Pons (tissue), 1 donor: ENCODE results near the gene STARD7.
"Not testable (repeated sequence)": the region's sequence is repeated elsewhere in the genome, so short reads cannot be mapped to it uniquely, and the experiment has no call there.

Source experiments
- DNase-seq: peaks from one replicate; pipeline ENCODE4 v3.0.0-alpha.2; 2016; ENCODE audit warnings: low spot score

Gene STARD7

GRCh38 chr2:96148410-96149217 is 60.0 kb downstream of the STARD7 start:
- DNase-seq, result no peak

- DNase-seq, result no peak
These were observed 60.9 kb downstream of the STARD7 start for GRCh38 chr2:96147593-96148201.

GRCh38 chr2:96146881-96147592 is 61.6 kb downstream of the STARD7 start:
- no peak for DNase-seq

- peak; percentile 59 for DNase-seq
These were observed 62.3 kb downstream of the STARD7 start for GRCh38 chr2:96146153-96146880.

GRCh38 chr2:96145848-96146152 is 62.8 kb downstream of the STARD7 start:
- DNase-seq, result no peak

GRCh38 chr2:96145036-96145847 is 63.4 kb downstream of the STARD7 start, which contains the start of gene DUSP2:
TSS of gene DUSP2 (minus strand) at chr2:96145440. CDS start at chr2:96145354, 86 bp downstream.
- DNase-seq, result peak; percentile 44

GRCh38 chr2:96144481-96145035 is 64.1 kb downstream of the STARD7 start:
- DNase-seq, result no peak

- no peak for DNase-seq
These were observed 64.7 kb downstream of the STARD7 start for GRCh38 chr2:96143848-96144480.

- no peak for DNase-seq
These were observed 65.3 kb downstream of the STARD7 start for GRCh38 chr2:96143231-96143847.

- no peak for DNase-seq
These were observed 66.2 kb downstream of the STARD7 start for GRCh38 chr2:96142217-96143113.

- DNase-seq, result not testable (repeated sequence)
These were observed 67.0 kb downstream of the STARD7 start for GRCh38 chr2:96141624-96141967.

GRCh38 chr2:96140941-96141623 is 67.5 kb downstream of the STARD7 start:
- DNase-seq, result no peak

GRCh38 chr2:96139181-96139758 is 69.4 kb downstream of the STARD7 start:
- DNase-seq, result no peak

- DNase-seq, result no peak
These were observed 70.2 kb downstream of the STARD7 start, which contains the start of gene ASTL for GRCh38 chr2:96138179-96139145. TSS of gene ASTL (minus strand) at chr2:96138502. CDS start at chr2:96138436, 66 bp downstream.

GRCh38 chr2:96137321-96138178 is 71.1 kb downstream of the STARD7 start:
- DNase-seq, result no peak

GRCh38 chr2:96136129-96136720 is 72.4 kb downstream of the STARD7 start:
- no peak for DNase-seq
